Activated CD8-positive, alpha-beta memory T cell treated with anti-CD3 and anti-CD28 coated beads for 48 hours (primary cell): ENCODE measurements around the gene MAPK14.
A peak's percentile ranks its signal among the peaks of the same experiment; 100 is the strongest.
"Not testable (repeated sequence)": the region's sequence is repeated elsewhere in the genome, so short reads cannot be mapped to it uniquely, and the experiment has no call there.

Experiments used
- DNase-seq, 3 experiments: peaks; one replicate each; pipeline ENCODE4 v3.0.0-alpha.2; 2020; ENCODE audit warnings: low read depth in 2 of 3, low spot score in 2 of 3

The MAPK14 gene

DNA sequence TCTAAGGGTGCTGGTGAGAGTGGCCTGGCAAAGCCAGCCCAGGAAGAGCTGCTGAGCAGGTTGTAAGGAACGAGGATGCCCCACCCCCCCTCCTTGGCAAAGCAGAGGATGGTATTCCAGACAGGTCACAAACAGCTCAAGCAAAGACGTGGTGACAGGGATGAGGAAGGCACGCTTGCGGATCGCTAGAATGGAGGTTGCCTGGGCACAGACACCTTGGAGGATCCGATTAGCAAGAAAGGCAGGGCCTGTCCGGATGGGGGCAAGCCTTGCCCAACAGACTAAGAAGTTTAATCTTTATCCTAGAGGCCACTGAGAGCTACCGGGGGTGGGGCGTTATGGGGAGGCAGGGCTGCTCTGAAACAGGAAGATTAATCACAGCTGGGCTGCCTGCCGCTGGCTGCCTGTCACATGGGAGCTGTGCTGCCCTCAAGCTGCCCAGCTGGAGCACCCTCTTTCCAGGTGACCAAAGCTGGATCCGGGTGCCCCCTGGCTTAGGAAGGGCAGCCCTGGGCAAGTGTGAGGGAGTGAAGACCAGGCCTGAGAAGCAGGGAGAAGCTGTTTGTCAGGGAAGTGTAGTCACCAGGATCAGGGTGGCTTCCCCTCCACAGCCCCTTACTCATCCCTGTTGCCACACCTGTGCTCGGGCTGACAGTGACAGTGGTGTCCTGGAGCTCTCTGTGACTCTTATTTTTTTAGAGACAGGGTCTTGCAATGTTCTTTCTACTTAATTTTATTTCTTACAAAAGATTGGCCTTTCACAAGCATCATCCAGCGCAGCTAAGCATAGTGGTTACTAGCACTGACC is 93.6 kb downstream of the MAPK14 start:
- DNase-seq = peak in 1 of 3 experiments; percentile 30

DNA sequence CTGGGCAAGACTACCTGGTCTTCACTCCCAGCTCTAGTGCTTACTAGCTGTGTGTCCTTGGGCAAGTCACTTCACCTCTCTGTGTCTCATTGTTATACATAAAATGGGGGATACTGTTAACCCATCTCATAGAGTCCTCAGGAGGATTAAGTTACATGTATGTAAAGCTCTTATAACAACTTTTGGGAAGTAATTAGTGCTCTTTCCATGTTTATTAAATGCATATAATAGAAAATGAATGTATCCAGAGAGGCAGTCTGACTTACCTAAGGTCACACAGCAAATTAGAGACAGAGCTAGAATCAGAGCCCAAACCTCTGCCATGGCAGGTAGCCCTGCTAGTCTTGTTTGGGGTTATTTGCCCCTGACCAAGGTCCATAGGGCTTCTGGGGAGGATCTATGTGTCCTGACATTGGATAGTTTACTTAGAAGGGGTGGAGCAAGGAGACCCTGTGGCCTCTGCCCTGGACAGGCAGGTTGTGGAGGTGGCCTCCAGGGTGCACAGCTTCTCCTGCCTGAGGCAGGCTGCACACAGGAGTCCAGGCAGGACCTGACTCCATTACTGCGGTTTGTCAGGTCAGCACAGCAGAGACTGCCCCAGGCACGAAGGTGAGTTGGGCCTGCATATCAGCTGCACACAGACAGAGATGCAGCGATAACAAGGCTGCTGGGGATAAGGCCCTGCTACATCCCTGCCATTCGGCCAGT is 94.3 kb downstream of the MAPK14 start:
- DNase-seq = no peak

DNA sequence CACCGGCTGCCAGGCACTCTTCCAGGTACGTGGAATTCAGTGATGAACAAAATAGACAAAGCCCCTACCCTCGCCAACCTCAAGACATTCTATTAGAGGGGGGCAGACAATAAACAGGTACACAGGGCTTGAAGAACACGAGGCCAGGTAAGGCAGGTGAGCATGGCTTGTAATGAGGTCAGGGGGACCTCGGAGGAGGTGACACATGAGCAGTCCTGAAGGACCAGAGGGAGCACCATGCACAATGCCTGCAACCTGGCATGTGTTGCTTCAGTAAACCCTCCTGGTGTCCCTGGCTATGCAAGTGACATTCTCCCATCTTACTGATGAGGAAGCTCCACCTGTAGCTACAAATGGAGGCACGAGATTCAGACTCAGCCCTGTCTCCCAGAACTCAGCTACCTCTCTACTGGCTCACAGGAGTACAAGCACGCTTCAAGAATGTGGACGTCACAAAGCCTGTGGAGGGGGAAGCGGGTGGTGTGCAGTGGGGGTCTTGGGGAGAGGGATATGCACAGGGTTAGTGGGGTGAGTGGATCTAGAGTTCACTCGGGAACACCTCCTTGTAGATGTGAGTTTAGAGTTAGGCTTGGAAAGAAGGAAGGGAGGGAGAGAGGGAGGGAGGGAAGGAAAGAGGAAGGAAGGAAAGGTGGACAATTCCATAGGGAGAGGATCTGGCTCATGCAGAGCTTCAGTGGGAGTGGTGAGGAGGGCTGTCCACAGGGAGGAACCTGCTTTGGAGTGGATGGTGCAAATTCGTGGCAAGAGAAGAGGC is 95.1 kb downstream of the MAPK14 start:
- no peak for DNase-seq

DNA sequence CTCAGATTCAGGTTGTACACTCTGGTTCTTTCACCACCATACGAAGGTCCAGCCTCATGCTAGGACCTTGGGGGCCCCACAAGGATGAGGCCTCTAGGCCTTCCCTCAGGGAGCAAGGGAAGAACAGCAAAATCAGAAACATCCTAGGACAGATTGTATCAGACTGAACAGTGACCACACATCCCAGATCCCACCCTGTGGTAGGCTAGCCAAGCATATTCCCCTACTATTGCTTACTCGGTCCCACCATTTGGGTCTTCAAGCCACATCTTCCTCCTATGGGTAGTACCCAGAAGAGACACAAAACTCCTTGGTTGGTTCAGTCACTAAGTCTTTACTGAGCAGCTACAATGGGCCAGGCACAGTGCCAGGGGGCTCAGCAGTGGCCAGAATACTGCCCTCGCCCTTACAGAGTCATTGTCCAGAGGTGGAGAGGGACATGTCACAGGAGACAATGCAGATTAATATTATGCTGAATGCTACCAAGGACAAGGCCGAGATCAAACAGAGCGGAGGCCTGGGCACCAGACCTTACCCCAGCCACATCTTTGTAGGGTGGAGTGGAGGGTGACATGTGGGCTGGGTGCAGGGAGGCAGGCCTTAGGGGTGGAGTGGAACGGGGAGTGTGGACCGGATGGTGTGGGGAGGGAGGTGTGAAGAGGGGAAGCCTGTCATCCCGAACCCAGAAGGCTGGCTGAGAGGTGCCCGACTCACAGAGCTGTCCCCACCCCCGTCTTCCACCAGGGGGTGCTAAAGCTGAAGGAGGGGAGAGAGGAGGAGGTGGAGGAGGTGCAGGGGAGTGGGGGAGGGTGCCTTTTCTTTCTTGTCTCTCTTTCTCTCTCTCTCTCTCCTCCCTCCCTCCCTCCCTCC is 95.9 kb downstream of the MAPK14 start:
- peak; percentile 64 to 80 (median 76) for DNase-seq

DNA sequence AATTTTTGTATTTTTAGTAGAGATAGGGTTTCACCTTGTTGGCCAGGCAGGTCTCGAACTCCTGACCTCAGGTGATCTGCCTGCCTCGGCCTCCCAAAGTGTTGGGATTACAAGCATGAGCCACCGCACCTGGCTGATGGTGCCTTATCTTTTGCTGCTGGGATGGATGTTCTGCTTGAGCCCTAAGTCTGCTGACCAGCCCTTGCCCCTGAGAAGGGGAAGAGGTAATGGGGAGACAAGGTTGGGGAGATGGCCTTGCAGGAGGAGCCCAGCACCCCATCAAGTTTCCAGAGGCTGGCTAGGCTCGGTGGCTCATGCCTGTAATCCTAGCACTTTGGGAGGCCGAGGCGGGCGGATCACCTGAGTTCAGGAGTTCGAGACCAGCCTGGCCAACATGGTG is 96.7 kb downstream of the MAPK14 start:
- DNase-seq = not testable (repeated sequence)

DNA sequence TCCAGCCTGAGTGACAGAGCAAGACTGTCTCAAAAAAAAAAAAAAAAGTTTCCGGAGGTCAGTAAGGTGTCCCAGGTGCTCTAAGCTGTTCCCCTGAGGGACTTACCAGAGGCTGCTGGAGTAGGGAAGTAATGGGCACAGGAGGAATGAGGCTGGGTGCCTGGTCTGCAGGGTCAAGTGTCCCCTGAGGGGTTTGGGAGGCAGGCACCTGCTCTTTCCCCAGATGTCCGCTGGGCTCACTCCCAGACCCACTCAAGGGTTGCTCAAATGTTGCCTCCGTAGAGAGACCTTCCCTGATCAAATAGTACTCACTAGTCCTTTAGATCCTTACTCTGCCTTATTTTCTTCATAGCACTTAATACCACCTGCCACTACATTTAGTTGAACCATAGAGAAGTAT is 97.3 kb downstream of the MAPK14 start:
- no peak for DNase-seq

DNA sequence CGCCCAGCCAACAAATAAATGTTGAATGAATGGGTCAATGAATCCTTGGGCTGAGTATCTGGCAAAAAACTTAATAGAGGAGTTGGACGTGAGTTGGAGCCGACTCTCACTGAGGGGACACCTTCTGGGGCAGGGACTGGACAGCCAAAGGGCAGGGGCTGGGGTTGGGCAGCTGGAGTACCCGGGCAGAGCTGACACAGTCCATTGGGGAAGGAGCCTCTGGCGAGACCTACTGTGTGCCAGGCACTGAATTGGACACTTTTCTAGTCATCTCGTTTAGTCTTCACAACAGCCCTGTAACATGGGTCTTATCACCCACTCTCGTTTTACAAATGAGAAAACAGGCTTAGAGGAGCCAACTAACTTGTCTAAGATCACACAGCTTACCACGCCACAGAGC is 98.0 kb downstream of the MAPK14 start:
- DNase-seq = no peak

DNA sequence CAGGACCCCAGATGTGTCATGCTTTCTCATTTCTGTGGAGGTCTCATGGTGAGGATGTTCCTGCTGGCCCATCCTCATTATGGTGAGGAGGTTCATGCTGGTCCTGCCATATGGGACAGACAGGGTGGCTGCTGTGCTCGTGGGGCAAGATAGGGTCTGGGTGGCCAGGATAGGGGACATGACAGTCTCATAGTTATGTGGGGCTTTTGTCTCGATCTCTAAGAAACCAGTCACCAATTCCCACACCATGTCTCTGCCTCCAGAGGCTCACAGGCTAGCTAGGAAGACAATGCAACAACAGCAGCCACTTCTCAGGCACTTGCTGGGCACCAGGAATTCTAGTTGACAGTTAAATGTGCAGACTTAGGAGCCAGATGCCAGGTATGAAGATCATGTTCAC is 98.5 kb downstream of the MAPK14 start:
- no peak for DNase-seq

DNA sequence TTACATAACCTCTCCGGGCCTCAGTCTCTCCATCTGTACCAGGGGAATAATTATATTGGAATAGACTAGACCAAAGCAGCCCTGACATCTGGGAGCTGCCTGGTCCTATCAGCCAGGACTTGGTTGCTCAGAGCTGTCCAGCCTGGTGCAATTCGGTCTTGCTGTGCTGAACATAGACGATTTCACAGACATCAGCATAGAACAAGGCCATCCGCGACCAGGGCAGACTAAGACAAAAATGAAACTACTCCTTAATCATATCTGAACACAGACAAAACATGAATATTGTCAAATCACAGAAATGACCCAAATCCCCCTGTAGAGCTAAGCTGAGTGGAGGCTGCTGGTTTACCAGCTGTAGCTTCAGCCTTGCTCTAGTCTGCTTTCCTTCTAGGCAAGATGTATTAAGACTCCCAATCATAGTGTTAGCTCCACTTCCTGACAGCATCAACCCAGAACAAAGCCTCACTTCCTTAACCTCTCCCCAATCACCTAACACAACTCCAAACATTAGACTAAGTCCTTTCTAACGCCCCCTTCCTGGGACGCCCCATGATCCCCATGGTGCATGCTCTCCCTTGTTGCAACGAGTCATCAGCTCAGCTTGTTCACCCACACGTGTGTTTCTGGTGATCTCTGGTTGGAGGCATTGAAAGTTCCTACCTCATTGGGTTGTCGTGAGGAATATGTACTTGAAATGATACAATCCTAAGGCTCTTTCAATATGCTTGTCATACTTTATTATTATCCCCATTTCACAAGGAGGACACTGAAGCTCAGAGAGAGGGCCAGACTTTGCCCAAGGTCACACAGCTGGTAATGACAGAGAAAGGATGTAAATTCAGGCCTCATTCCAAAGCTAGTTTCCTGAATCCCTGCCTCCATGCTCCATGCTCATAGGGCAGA is 99.2 kb downstream of the MAPK14 start:
- no peak for DNase-seq

DNA sequence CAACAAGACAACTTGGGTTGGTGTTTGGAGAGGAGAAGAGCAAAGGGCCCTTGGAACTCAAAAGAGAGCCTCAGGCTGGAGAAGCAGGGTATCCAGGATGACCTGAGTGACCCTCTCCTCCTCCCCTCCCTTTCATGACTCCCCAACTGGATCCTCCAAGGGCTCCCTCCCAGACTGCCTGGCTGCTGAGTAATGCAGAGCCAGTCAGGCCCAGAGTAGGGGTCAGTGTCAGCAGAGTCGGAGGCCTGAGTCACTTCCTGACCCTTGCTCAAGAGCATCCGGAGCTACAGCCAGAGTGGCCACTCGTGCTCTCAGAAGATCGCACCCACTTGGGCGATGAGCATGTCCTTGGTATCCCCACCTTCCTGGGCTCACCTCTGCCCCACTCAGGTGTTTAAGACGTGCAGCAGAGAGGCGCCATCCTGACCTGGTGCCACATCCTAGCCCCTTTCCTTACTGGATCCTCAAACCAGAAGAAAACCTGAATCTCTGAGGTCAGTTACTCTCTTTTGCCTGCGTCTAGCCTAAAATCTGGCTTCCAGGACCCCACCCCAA is 99.9 kb downstream of the MAPK14 start:
- DNase-seq = no peak

DNA sequence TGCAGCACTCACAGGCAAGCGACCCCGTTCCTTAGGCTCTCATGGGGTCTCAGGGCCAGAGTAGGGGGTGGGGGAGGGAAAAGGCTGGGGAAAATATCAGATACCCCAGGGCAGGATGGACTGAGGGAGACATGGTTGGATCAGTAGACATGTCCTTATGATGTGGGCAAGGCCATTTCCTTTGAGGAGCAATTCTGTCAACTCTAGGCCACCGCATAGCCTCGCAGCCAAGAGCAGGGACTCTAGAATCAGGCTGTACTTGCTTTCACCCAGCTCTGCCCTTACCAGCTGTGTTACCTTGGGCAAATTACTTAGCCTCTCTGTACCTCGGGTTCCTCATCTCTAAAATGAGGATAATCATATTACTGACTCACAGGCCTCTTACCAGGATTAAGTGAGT is 100.5 kb downstream of the MAPK14 start:
- no peak for DNase-seq

DNA sequence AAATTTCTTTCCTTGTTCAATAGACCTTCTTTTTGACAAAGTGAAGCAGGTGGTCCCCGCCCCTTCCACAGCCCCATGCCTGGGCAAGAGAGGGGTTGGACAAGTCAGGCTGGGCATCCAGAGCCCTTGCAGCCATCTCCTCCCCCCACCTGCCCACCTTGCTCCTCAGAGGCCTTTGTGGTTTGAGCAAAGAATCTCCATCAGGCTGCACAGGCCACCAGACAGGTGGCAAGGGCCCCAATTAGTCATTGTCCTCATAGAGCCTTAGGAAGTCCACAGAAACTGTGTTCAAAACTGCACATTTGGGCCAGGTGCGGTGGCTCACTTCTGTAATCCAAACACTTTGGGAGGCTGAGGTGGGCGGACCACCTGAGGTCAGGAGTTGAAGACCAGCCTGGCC is 101.2 kb downstream of the MAPK14 start:
- DNase-seq = no peak

DNA sequence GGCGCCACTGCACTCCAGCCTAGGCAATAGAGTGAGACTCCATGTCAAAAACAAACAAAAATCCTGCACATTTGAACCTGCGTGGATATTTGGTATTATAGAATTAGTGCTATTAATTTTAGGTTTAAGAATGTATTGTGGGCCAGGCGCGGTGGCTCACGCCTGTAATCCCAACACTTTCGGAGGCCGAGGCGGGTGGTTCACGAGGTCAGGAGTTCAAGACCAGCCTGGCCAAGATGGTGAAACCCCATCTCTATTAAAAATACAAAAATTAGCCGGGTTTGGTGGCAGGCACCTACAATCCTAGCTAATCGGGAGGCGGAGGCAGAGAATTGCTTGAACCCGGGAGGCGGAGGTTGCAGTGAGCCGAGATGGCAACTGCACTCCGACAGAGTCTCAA is 101.7 kb downstream of the MAPK14 start:
- not testable (repeated sequence) for DNase-seq

DNA sequence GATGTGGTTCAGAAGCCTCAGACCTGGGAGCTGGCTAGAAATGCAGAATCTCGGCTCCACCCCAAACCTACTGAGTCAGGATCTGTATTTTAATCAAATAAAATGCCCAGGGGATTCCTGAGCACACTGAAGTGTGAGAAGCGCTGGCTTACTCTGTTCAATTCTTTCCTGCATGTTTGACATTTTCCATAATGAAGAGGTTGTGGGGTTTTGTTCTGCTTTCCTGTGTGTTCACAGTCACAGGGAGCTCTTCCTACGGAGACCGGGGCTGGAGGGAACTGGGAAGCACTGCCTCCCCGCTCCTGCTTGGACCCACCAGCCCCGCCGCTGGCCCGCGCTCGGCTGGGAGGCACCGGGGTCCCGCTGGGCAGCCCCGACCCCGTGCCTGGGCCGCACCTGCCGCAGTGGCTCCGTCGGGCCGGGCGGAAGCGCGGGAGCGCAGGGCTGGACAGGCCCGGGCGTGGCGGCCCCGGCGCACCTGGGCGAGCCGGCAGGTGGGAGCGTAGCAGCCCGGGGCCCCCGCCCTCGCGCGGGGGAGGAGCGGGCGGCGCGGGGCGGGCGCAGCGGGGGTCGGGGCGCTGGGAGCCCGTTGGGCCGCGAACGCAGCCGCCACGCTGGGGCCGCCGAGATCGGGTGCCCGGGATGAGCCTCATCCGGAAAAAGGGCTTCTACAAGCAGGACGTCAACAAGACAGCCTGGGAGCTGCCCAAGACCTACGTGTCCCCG is 102.5 kb downstream of the MAPK14 start, which contains the start of gene MAPK13:
Gene MAPK13, plus strand, starts transcription at position 573 of the 726 bp plus-strand sequence. Its CDS starts 70 bp downstream, at position 643.
- no peak for DNase-seq

DNA sequence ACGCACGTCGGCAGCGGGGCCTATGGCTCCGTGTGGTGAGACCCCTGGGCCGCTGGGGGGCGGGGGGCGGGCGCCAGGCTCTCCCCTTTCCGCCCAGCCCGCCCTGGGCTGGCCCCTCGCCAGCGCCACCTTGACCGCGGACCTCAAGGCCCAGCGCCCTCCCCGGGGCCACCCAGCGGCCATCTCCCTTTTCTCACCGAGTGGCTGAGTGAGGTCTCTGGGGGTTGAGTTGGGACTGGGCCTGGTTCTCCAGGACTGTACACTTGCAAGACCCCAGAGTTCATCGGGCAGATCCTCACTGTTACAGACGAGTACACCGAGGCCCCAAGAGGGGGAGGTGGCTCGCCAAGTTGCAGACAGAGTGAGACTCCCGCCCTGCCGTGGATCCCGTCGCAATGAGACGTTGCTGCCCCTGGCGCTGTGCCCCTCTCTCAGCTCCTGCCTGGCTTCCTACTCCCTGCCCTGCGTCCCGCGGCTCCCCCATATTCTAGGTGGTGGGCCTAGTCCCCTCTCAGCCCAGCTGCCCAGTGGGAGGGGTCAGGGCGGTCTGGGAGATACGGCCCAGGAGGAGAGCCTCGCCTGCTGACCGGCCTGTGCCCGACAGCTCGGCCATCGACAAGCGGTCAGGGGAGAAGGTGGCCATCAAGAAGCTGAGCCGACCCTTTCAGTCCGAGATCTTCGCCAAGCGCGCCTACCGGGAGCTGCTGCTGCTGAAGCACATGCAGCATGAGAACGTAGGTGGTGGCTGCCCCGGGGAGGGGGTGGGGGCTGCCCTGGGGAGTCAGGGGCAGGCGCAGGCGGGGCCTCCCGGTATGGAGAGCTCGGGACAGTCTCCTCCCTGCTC is 103.3 kb downstream of the MAPK14 start:
- peak; percentile 40 to 61 (median 54) for DNase-seq

DNA sequence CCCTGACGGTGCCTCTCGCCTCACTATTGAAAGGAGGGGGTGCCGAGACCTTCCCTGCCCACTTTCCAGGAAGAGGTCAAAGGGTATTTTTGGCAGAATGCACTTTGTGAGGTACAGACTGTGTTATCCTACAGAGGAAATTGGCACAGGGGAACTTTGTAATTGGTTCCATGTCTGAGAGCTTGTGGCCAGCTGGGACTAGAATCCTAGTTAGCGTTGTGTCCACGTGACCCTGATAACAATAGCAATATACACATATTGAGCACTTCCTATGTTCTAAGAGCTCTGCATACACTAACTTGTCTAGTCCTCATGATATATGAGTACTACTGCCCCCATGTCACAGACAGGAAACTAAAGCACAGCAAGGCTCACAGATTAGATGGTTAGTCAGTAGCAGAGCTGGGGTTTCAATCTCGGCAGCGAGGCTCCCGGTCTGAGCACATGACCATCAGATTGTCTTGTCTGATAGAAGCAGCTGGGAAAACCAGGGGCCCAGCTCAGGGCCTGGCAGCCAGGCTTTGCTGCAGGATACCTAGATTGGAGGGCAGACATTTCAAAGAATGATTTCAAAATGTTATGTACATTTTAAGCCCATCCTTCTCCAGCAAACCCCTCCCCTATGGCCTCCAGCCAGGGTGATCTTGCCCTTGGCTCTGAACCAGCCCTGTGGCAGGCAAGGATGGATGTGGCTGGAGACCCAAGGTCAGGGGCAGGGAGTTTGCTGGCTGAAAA is 104.1 kb downstream of the MAPK14 start:
- DNase-seq = peak in 1 of 3 experiments; percentile 41

DNA sequence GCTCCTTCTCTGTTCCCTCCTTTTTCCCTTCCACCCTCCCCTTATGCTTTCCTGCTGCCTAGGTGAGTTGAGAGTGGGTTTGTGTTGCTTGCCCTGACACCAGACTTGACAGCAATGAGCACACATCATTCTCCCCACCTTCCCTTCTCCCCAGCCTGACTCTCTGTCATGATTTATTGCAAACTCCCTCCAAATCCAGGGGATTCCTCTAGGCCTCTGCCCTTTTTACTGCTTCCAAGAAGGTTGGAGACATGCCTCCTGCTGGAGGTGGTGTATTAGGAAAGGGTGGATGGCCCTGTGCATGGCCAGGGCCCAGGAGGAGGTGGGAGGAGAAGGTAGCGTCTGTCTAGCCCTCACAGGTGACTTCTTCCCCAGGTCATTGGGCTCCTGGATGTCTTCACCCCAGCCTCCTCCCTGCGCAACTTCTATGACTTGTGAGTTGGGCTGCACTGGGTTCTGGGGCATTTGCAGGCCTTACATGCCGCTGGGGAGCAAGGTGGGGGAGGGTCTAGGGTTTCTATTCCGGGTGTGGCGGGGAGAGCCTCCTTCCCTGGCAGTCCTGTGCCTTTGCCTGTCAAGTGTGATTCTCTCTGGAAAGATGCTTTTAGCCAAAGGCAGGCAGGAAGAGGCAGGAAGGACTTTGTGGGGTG is 104.8 kb downstream of the MAPK14 start:
- no peak for DNase-seq
